Measurements from ENCODE around the gene OLFM4. TPM values are rescaled to one million over a fixed set of nuclear protein-coding genes. Genes with fewer than 3 reads are reported as not detected.

The OLFM4 gene
- 1 to 10 TPM in 1 of 2 donors, under 1 TPM in 1; 0.34 to 5.6 TPM for total RNA-seq
- 10 to 100 TPM in 1 of 2 donors, under 1 TPM in 1; 0.83 to 18.1 TPM for polyA plus RNA-seq
- long read RNA-seq, donor 1: 0 reads
- long read RNA-seq, donor 2: 0 reads
- long read RNA-seq, donor 3: 0 reads
- long read RNA-seq, donor 4: 0 reads
- long read RNA-seq, donor 5: 0 reads

- ATAC-seq (ENCODE audit: insufficient read depth, low FRiP score) (no peak), DNase-seq (no peak)
- no peaks in the 10 kb centered on the region for H3K36me3 ChIP-seq (ENCODE audit: control insufficient read depth in 4 of 4, insufficient read depth in 4 of 4, low read length in 4 of 4)
Measured at GRCh38 chr13:53028637-53029203, at the start of gene OLFM4. TSS of gene OLFM4 (plus strand) at chr13:53028813. CDS start at chr13:53028837, 24 bp downstream.

GRCh38 chr13:52978989-52979388 lies 49.6 kb upstream of the OLFM4 start:
- H3K4me1 ChIP-seq (ENCODE audit: control insufficient read depth in 5 of 5, insufficient read depth in 5 of 5, low read length in 5 of 5): no peaks in the 10 kb centered on the region
- no peaks in the 10 kb centered on the region for H3K36me3 ChIP-seq (ENCODE audit: control insufficient read depth in 4 of 4, insufficient read depth in 4 of 4, low read length in 4 of 4)
- H3K27ac ChIP-seq (ENCODE audit: low read depth in 1 of 2, low read length in 1 of 2): no peak overlapping the region
- H3K9ac ChIP-seq (ENCODE audit: insufficient read depth in 1 of 2, low read length in 2 of 2): no peak overlapping the region
- no peak for ATAC-seq (ENCODE audit: insufficient read depth, low FRiP score)
- peaks cover 0 to 6% (median 0%) of the 10 kb centered on the region in 3 donors for H3K27me3 ChIP-seq (ENCODE audit: control insufficient read depth in 3 of 3, insufficient read depth in 3 of 3, low read length in 2 of 3)
- peak in 1 of 3 donors; percentile 4 for DNase-seq
- H3K9me3 ChIP-seq (ENCODE audit: control insufficient read depth in 4 of 4, insufficient read depth in 3 of 4, low read length in 3 of 4): no peaks in the 10 kb centered on the region
- 47 to 73% methylated on average over 5 of the region's 5 CpGs for WGBS, 2 donors
- H3K4me3 ChIP-seq: no peak overlapping the region
- no peak for TF ChIP-seq CTCF (IDR thresholded peaks at IDR 0.05; ENCODE audit: control extremely low read depth, extremely low read depth)

More at GRCh38 chr13:53028637-53029203, at the start of gene OLFM4:
- Histone ChIP-seq H3K9ac (ENCODE audit: insufficient read depth in 1 of 2, low read length in 2 of 2) (no peak within 1 kb of the TSS), H3K4me3 (no peak within 1 kb of the TSS), H3K27me3 (ENCODE audit: control insufficient read depth in 3 of 3, insufficient read depth in 3 of 3, low read length in 2 of 3) (no peaks in the 10 kb centered on the region), H3K27ac (ENCODE audit: low read depth in 1 of 2, low read length in 1 of 2) (no peak within 1 kb of the TSS), H3K4me1 (ENCODE audit: control insufficient read depth in 5 of 5, insufficient read depth in 5 of 5, low read length in 5 of 5) (no peaks in the 10 kb centered on the region), H3K9me3 (ENCODE audit: control insufficient read depth in 4 of 4, insufficient read depth in 3 of 4, low read length in 3 of 4) (peaks cover 0 to 2% (median 0%) of the 10 kb centered on the region in 4 donors)
- WGBS, 2 donors: 83 to 84% methylated on average over 9 of the region's 9 CpGs
- TF ChIP-seq CTCF (IDR thresholded peaks at IDR 0.05; ENCODE audit: control extremely low read depth, extremely low read depth): no peak

GRCh38 chr13:52980695-52981094 lies 47.9 kb upstream of the OLFM4 start:
- no peak for ATAC-seq (ENCODE audit: insufficient read depth, low FRiP score)
- H3K27ac ChIP-seq (ENCODE audit: low read depth in 1 of 2, low read length in 1 of 2): no peak overlapping the region
- no peak for DNase-seq
- H3K27me3 ChIP-seq (ENCODE audit: control insufficient read depth in 3 of 3, insufficient read depth in 3 of 3, low read length in 2 of 3): peaks cover 0 to 6% (median 0%) of the 10 kb centered on the region in 3 donors
- H3K9me3 ChIP-seq (ENCODE audit: control insufficient read depth in 4 of 4, insufficient read depth in 3 of 4, low read length in 3 of 4): no peaks in the 10 kb centered on the region
- no peak overlapping the region for H3K4me3 ChIP-seq
- H3K9ac ChIP-seq (ENCODE audit: insufficient read depth in 1 of 2, low read length in 2 of 2): no peak overlapping the region
- no peak for TF ChIP-seq CTCF (IDR thresholded peaks at IDR 0.05; ENCODE audit: control extremely low read depth, extremely low read depth)
- H3K4me1 ChIP-seq (ENCODE audit: control insufficient read depth in 5 of 5, insufficient read depth in 5 of 5, low read length in 5 of 5): no peaks in the 10 kb centered on the region
- 86 to 93% methylated on average over 5 of the region's 5 CpGs for WGBS, 2 donors
- H3K36me3 ChIP-seq (ENCODE audit: control insufficient read depth in 4 of 4, insufficient read depth in 4 of 4, low read length in 4 of 4): no peaks in the 10 kb centered on the region
